H1 (cell line): ENCODE measurements around the gene HSD17B4.

Experiments used
- CREB1 ChIP-seq: IDR thresholded peaks from 2 replicates; pipeline ENCODE4 v1.6.1; 2012; ENCODE audit warnings: inconsistent platforms
- TF ChIP-seq, protein P1 (sequence below): IDR thresholded peaks from 2 replicates; pipeline ENCODE4 v1.6.1; 2011; ENCODE audit warnings: low read length, improper control_type of control experiment
- TF ChIP-seq, protein P2 (sequence below), 3 experiments: IDR thresholded peaks; 1 replicate in 2 of 3; 2 replicates in 1 of 3; pipeline versions ENCODE4 v1.5.1 to v1.6.1; 2011; ENCODE audit warnings: low read length in 3 of 3, mild to moderate bottlenecking in 3 of 3, inconsistent platforms in 2 of 3, low read depth in 1 of 3, moderate library complexity in 1 of 3; ENCODE audit not compliant: insufficient read depth in 1 of 3; ENCODE audit errors: control extremely low read depth in 1 of 3

DNA sequence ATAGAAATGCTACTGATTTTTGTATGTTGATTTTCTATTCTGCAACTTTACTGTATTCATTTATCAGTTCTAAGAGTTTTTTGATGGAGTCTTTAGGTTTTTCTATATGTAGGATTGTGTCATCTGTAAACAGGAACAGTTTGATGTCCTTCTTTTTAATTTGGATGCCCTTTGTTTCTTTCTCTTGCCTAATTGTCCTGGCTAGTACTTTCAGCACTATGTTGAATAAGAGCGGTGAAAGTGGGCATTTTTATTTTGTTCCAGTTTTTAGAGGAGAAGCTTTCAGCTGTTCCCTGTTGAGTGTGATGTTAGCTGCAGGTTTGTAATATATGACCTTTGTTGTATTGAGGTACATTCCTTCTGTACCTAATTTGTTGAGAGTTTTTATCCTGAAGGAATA is 13.3 kb downstream of the HSD17B4 start:
- no peak for TF ChIP-seq CREB1
- TF ChIP-seq, protein P1, sequence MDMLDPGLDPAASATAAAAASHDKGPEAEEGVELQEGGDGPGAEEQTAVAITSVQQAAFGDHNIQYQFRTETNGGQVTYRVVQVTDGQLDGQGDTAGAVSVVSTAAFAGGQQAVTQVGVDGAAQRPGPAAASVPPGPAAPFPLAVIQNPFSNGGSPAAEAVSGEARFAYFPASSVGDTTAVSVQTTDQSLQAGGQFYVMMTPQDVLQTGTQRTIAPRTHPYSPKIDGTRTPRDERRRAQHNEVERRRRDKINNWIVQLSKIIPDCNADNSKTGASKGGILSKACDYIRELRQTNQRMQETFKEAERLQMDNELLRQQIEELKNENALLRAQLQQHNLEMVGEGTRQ = no peak
- TF ChIP-seq, protein P2, sequence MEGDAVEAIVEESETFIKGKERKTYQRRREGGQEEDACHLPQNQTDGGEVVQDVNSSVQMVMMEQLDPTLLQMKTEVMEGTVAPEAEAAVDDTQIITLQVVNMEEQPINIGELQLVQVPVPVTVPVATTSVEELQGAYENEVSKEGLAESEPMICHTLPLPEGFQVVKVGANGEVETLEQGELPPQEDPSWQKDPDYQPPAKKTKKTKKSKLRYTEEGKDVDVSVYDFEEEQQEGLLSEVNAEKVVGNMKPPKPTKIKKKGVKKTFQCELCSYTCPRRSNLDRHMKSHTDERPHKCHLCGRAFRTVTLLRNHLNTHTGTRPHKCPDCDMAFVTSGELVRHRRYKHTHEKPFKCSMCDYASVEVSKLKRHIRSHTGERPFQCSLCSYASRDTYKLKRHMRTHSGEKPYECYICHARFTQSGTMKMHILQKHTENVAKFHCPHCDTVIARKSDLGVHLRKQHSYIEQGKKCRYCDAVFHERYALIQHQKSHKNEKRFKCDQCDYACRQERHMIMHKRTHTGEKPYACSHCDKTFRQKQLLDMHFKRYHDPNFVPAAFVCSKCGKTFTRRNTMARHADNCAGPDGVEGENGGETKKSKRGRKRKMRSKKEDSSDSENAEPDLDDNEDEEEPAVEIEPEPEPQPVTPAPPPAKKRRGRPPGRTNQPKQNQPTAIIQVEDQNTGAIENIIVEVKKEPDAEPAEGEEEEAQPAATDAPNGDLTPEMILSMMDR (IDR thresholded peaks at IDR 0.05; ENCODE audit: control extremely low read depth in 1 of 3, insufficient read depth in 1 of 3, low read depth in 1 of 3, low read length in 3 of 3) = no peak
